ENCODE measurements around the gene GPR107. TPM values are rescaled to one million over a fixed set of nuclear protein-coding genes. Genes with fewer than 3 reads are reported as not detected.

The GPR107 gene
- total and polyA plus RNA-seq, 2 donors (not counting 1 experiment from before 2014, with no cell fraction given), result 10.4 to 28.1 TPM

GRCh38 chr9:130143958-130144366 is 90.3 kb downstream of the GPR107 start:
- DNase-seq (no peak), ATAC-seq (ENCODE audit: low read depth) (no peak)
- Histone ChIP-seq H2AFZ (ENCODE audit: insufficient read depth, low read depth, low read length, poor library complexity, severe bottlenecking) (peak overlapping the region; percentile 21), H3K9me3 (ENCODE audit: control extremely low read depth in 1 of 3, control insufficient read depth in 2 of 3, insufficient read depth in 1 of 3, low read length in 2 of 3) (no peaks in the 10 kb centered on the region), H3K4me2 (replicated peaks; ENCODE audit: low read depth, low read length, poor library complexity, severe bottlenecking) (no peak overlapping the region), H3K27ac (ENCODE audit: low read length in 2 of 2) (no peak overlapping the region), H4K20me1 (ENCODE audit: control insufficient read depth, insufficient read depth, low read length, poor library complexity, severe bottlenecking) (no peaks in the 10 kb centered on the region), H3K27me3 (replicated peaks in 1 of 4; ENCODE audit: control extremely low read depth in 1 of 4, control insufficient read depth in 3 of 4, insufficient read depth in 4 of 4, low read length in 3 of 4) (peaks cover 0 to 22% (median 8%) of the 10 kb centered on the region in 4 experiments), H3K4me1 (ENCODE audit: control insufficient read depth in 2 of 2, insufficient read depth in 2 of 2, low read length in 2 of 2) (peaks cover 2 to 5% of the 10 kb centered on the region in 2 donors), H3K79me2 (ENCODE audit: control insufficient read depth, insufficient read depth, low read length) (no peaks in the 10 kb centered on the region), H3K4me3 (ENCODE audit: control extremely low read depth in 1 of 5, extremely low read depth in 1 of 5, insufficient read depth in 1 of 5, low read depth in 2 of 5, low read length in 4 of 5) (no peak overlapping the region), H3K9ac (ENCODE audit: low read length) (no peak overlapping the region), H3K36me3 (replicated peaks in 1 of 2; ENCODE audit: control extremely low read depth in 1 of 2, control insufficient read depth in 1 of 2, extremely low read depth in 1 of 2, insufficient read depth in 2 of 2, low read length in 1 of 2) (no peaks in the 10 kb centered on the region)
- H3K4me3 Mint-ChIP-seq, result no peak overlapping the region
- TF ChIP-seq CTCF (IDR thresholded peaks at IDR 0.05), result no peak
- TF ChIP-seq EZH2 (IDR thresholded peaks at IDR 0.05; ENCODE audit: borderline replicate concordance, insufficient read depth, low read depth, low read length, poor library complexity, severe bottlenecking), result no peak
- ChIA-PET CTCF (interaction anchor here (1.2 to 1.5 kb wide), 2 partner anchors 35 to 91 kb away, joined by 3 to 6 read pairs; no protein-coding TSS in a partner anchor), POLR2A (no interaction called here)
- no peak overlapping the region for H3K27ac Mint-ChIP-seq
- 7% methylated on average over 13 of the region's 14 CpGs for WGBS (ENCODE audit: insufficient coverage)
- H3K9me3 Mint-ChIP-seq (ENCODE audit: insufficient read depth), result no peaks in the 10 kb centered on the region
- intact Hi-C loops (cut with micrococcal nuclease), result no loop called here
- peaks cover 13% of the 10 kb centered on the region for H3K4me1 Mint-ChIP-seq
- peaks cover 39% of the 10 kb centered on the region for H3K27me3 Mint-ChIP-seq

GRCh38 chr9:130144703-130145102 is 91.0 kb downstream of the GPR107 start:
- H3K27ac Mint-ChIP-seq, result no peak overlapping the region

More at GRCh38 chr9:130144703-130145102, 91.0 kb downstream of the GPR107 start:
- H3K4me3 ChIP-seq (ENCODE audit: control extremely low read depth in 1 of 5, extremely low read depth in 1 of 5, insufficient read depth in 1 of 5, low read depth in 2 of 5, low read length in 4 of 5), result no peak overlapping the region
- no peaks in the 10 kb centered on the region for H3K79me2 ChIP-seq (ENCODE audit: control insufficient read depth, insufficient read depth, low read length)
- H3K27me3 ChIP-seq (replicated peaks in 1 of 4; ENCODE audit: control extremely low read depth in 1 of 4, control insufficient read depth in 3 of 4, insufficient read depth in 4 of 4, low read length in 3 of 4), result peaks cover 0 to 22% (median 8%) of the 10 kb centered on the region in 4 experiments
- H3K9me3 ChIP-seq (ENCODE audit: control extremely low read depth in 1 of 3, control insufficient read depth in 2 of 3, insufficient read depth in 1 of 3, low read length in 2 of 3), result no peaks in the 10 kb centered on the region
- Mint-ChIP-seq H3K27me3 (peaks cover 39% of the 10 kb centered on the region), H3K4me1 (peaks cover 13% of the 10 kb centered on the region), H3K9me3 (ENCODE audit: insufficient read depth) (no peaks in the 10 kb centered on the region), H3K4me3 (no peak overlapping the region)
- H3K27ac ChIP-seq (ENCODE audit: low read length in 2 of 2), result no peak overlapping the region
- ATAC-seq (ENCODE audit: low read depth), result no peak
- H2AFZ ChIP-seq (ENCODE audit: insufficient read depth, low read depth, low read length, poor library complexity, severe bottlenecking), result no peak overlapping the region
- peaks cover 2 to 5% of the 10 kb centered on the region in 2 donors for H3K4me1 ChIP-seq (ENCODE audit: control insufficient read depth in 2 of 2, insufficient read depth in 2 of 2, low read length in 2 of 2)
- TF ChIP-seq EZH2 (IDR thresholded peaks at IDR 0.05; ENCODE audit: borderline replicate concordance, insufficient read depth, low read depth, low read length, poor library complexity, severe bottlenecking), result no peak
- TF ChIP-seq CTCF (IDR thresholded peaks at IDR 0.05), result no peak
- no peaks in the 10 kb centered on the region for H4K20me1 ChIP-seq (ENCODE audit: control insufficient read depth, insufficient read depth, low read length, poor library complexity, severe bottlenecking)
- intact Hi-C loops (cut with micrococcal nuclease), result no loop called here
- DNase-seq, result no peak
- H3K4me2 ChIP-seq (replicated peaks; ENCODE audit: low read depth, low read length, poor library complexity, severe bottlenecking), result no peak overlapping the region
- no peak overlapping the region for H3K9ac ChIP-seq (ENCODE audit: low read length)
- CTCF ChIA-PET, result no interaction called here
- POLR2A ChIA-PET, result no interaction called here
- WGBS (ENCODE audit: insufficient coverage), result 67% methylated on average over 1 of the region's 5 CpGs
- no peaks in the 10 kb centered on the region for H3K36me3 ChIP-seq (replicated peaks in 1 of 2; ENCODE audit: control extremely low read depth in 1 of 2, control insufficient read depth in 1 of 2, extremely low read depth in 1 of 2, insufficient read depth in 2 of 2, low read length in 1 of 2)
